Esophagus muscularis mucosa (tissue), 4 donors: ENCODE results near the gene CORO2B. TPM values are rescaled to one million over a fixed set of nuclear protein-coding genes. Genes with fewer than 3 reads are reported as not detected.

ENCODE experiments used
- DNase-seq: peaks from one replicate; pipeline ENCODE4 v3.0.0-alpha.2; 2017; ENCODE audit errors: extremely low spot score
- H3K27ac ChIP-seq, 4 donors: fragments of 200-600 bp; sonication (generic); replicated peaks in 1 of 4; 1 replicate in 3 of 4; 2 replicates in 1 of 4; pipeline ENCODE4 v1.5.1; 2016 to 2019; ENCODE audit warnings: mild to moderate bottlenecking in 1 of 4
- H3K27me3 ChIP-seq, 4 donors: fragments of 200-600 bp; sonication (generic); one replicate each; pipeline versions ENCODE4 v1.5.1 to v1.6.0; 2016 to 2019
- H3K36me3 ChIP-seq, 4 donors: fragments of 200-600 bp; sonication (generic); one replicate each; pipeline ENCODE4 v1.5.1; 2016 to 2019
- H3K4me1 ChIP-seq, 4 donors: fragments of 200-600 bp; sonication (generic); one replicate each; pipeline ENCODE4 v1.5.1; 2016 to 2019
- H3K4me3 ChIP-seq, 4 donors: fragments of 200-600 bp; sonication (generic); 1 replicate in 2 of 4; 2 replicates in 2 of 4; pipeline ENCODE4 v1.5.1; 2016 to 2019; ENCODE audit warnings: mild to moderate bottlenecking in 4 of 4, moderate library complexity in 1 of 4
- H3K9me3 ChIP-seq, 4 donors: fragments of 200-600 bp; sonication (generic); 1 replicate in 3 of 4; 2 replicates in 1 of 4; pipeline ENCODE4 v1.5.1; 2016 to 2019
- CTCF ChIP-seq, 3 experiments: fragments of 200-600 bp in 2 of 3; fragments of 450-650 bp in 1 of 3; sonication (generic) in 2 of 3; IDR thresholded peaks; one replicate each; pipeline ENCODE4 v1.5.1; 2017 to 2019; ENCODE audit warnings: antibody characterized with exemption in 3 of 3, mild to moderate bottlenecking in 2 of 3, moderate library complexity in 1 of 3
- EP300 ChIP-seq: sonication (generic); formaldehyde crosslinking; IDR thresholded peaks from one replicate; pipeline ENCODE4 v1.6.1; 2017; ENCODE audit warnings: antibody characterized with exemption
- POLR2A ChIP-seq: fragments of 450-650 bp; IDR thresholded peaks from one replicate; pipeline ENCODE4 v1.6.1; 2017; ENCODE audit warnings: antibody characterized with exemption, moderate library complexity, mild to moderate bottlenecking, low read depth
- POLR2AphosphoS5 ChIP-seq, 2 donors: sonication (generic); formaldehyde crosslinking; IDR thresholded peaks; one replicate each; pipeline ENCODE4 v1.6.1; 2017; ENCODE audit warnings: antibody characterized with exemption in 2 of 2
- WGBS: methylation state at CpG from one replicate; pipeline ENCODE4 v1.1.5; 2018; 5-methylcytosine and 5-hydroxymethylcytosine counted together
- intact Hi-C: fragments of 100-400 bp; cut with DNase I; formaldehyde crosslinking; loops from one replicate; pipeline ENCODE4 v1.15.1; 2023
- total RNA-seq, 4 donors: library from RNA; depleted of rRNA; stranded (reverse); fragments of >200 nt; gene quantifications; one replicate each; pipeline versions ENCODE4 v1.1.0 to v1.2.1, GENCODE V29; 2016

The CORO2B gene
- total RNA-seq, 4 donors from 2014 or later: 5.8 to 12.2 (median 7.5) TPM

- no peaks in the 10 kb centered on the region for H3K36me3 ChIP-seq
- H3K4me1 ChIP-seq: peaks cover 0 to 5% (median 2%) of the 10 kb centered on the region in 4 donors
- intact Hi-C loops: no loop called here
- no peak for TF ChIP-seq POLR2A
- no peak for TF ChIP-seq EP300
- no peak for TF ChIP-seq CTCF (IDR thresholded peaks at IDR 0.05)
- no peak for TF ChIP-seq POLR2AphosphoS5 (IDR thresholded peaks at IDR 0.05)
- H3K27me3 ChIP-seq: peaks cover 0 to 12% (median 0%) of the 10 kb centered on the region in 4 donors
- WGBS: 77% methylated on average over 3 of the region's 8 CpGs
- H3K9me3 ChIP-seq: no peaks in the 10 kb centered on the region
- no peak overlapping the region for H3K27ac ChIP-seq
- no peak for DNase-seq
- no peak overlapping the region for H3K4me3 ChIP-seq
Measured at GRCh38 chr15:68655686-68656437, 77.1 kb downstream of the CORO2B start.

GRCh38 chr15:68656438-68656739 is 77.6 kb downstream of the CORO2B start:
- intact Hi-C loops: no loop called here
- peaks cover 0 to 5% (median 0%) of the 10 kb centered on the region in 4 donors for H3K4me1 ChIP-seq
- WGBS: no CpG with 5 or more reads among the region's 1 CpG
- no peak overlapping the region for H3K27ac ChIP-seq
- H3K36me3 ChIP-seq: no peaks in the 10 kb centered on the region
- no peaks in the 10 kb centered on the region for H3K9me3 ChIP-seq
- H3K27me3 ChIP-seq: peaks cover 0 to 8% (median 0%) of the 10 kb centered on the region in 4 donors
- no peak for DNase-seq
- H3K4me3 ChIP-seq: no peak overlapping the region
- TF ChIP-seq EP300 (no peak), POLR2AphosphoS5 (IDR thresholded peaks at IDR 0.05) (no peak), POLR2A (no peak), CTCF (IDR thresholded peaks at IDR 0.05) (no peak)

- WGBS: 54% methylated on average over 4 of the region's 8 CpGs
- DNase-seq: no peak
- no peak overlapping the region for H3K4me3 ChIP-seq
- H3K27me3 ChIP-seq: peaks cover 0 to 8% (median 0%) of the 10 kb centered on the region in 4 donors
- H3K4me1 ChIP-seq: peaks cover 0 to 2% (median 0%) of the 10 kb centered on the region in 4 donors
- intact Hi-C loops: no loop called here
- H3K36me3 ChIP-seq: no peaks in the 10 kb centered on the region
- H3K9me3 ChIP-seq: peaks cover 0 to 5% (median 0%) of the 10 kb centered on the region in 4 donors
- H3K27ac ChIP-seq: no peak overlapping the region
- TF ChIP-seq CTCF (IDR thresholded peaks at IDR 0.05) (no peak), POLR2A (no peak), EP300 (no peak), POLR2AphosphoS5 (IDR thresholded peaks at IDR 0.05) (no peak)
Measured at GRCh38 chr15:68658151-68658550, 79.4 kb downstream of the CORO2B start.

GRCh38 chr15:68658641-68659358 is 80.0 kb downstream of the CORO2B start:
- Histone ChIP-seq H3K27me3 (peaks cover 0 to 8% (median 0%) of the 10 kb centered on the region in 4 donors), H3K4me1 (no peaks in the 10 kb centered on the region), H3K9me3 (peaks cover 0 to 5% (median 0%) of the 10 kb centered on the region in 4 donors), H3K36me3 (no peaks in the 10 kb centered on the region), H3K4me3 (no peak overlapping the region), H3K27ac (no peak overlapping the region)
- 89% methylated on average over 8 of the region's 8 CpGs for WGBS
- intact Hi-C loops: no loop called here
- DNase-seq: no peak
- TF ChIP-seq POLR2A (no peak), CTCF (IDR thresholded peaks at IDR 0.05) (no peak), POLR2AphosphoS5 (IDR thresholded peaks at IDR 0.05) (no peak), EP300 (no peak)
